Bronchial epithelial cell (primary cell): ENCODE results near the gene RPRD1A. TPM values are rescaled to one million over a fixed set of nuclear protein-coding genes. Genes with fewer than 3 reads are reported as not detected.

Source experiments
- DNase-seq: peaks from one replicate; pipeline ENCODE4 v3.0.0-alpha.2; 2010; ENCODE audit warnings: low read depth
- FAIRE-seq: peaks from 2 replicates; lab custom pipeline; 2011; peaks lifted over from hg19 to GRCh38; lab: Jason Lieb, UNC
- H3K27me3 ChIP-seq: 2 replicates; pipeline ENCODE4 v1.5.1; 2011; ENCODE audit warnings: low read length; ENCODE audit not compliant: control insufficient read depth, insufficient read depth
- H3K36me3 ChIP-seq: 2 replicates; pipeline ENCODE4 v1.5.1; 2011; ENCODE audit warnings: low read length; ENCODE audit not compliant: control insufficient read depth, insufficient read depth
- H3K4me3 ChIP-seq: 2 replicates; pipeline ENCODE4 v1.5.1; 2011; ENCODE audit warnings: mild to moderate bottlenecking, low read depth, low read length, control low read depth
- CTCF ChIP-seq: IDR thresholded peaks from 2 replicates; pipeline ENCODE4 v1.5.1; 2011; ENCODE audit warnings: mild to moderate bottlenecking, moderate library complexity, low read length, control low read depth, inconsistent platforms; ENCODE audit not compliant: insufficient read depth, severe bottlenecking
- total RNA-seq: library from RNA; depleted of rRNA; stranded (reverse); fragments of >200 nt; gene quantifications from 2 replicates; pipeline ENCODE4 v1.2.1, GENCODE V29; 2014

Gene RPRD1A
- total RNA-seq, 1 donor from 2014 or later = 77.1 TPM

GRCh38 chr18:36023336-36023735, 44.0 kb downstream of the RPRD1A start:
- no peak for TF ChIP-seq CTCF
- H3K27me3 ChIP-seq = no peaks in the 10 kb centered on the region
- no peaks in the 10 kb centered on the region for H3K36me3 ChIP-seq
- H3K4me3 ChIP-seq = no peak overlapping the region
- no peak for FAIRE-seq
- no peak for DNase-seq

- TF ChIP-seq CTCF = no peak
- DNase-seq (no peak), FAIRE-seq (no peak)
- H3K27me3 ChIP-seq = no peaks in the 10 kb centered on the region
- no peak overlapping the region for H3K4me3 ChIP-seq
- peaks cover 1% of the 10 kb centered on the region for H3K36me3 ChIP-seq
Measured at GRCh38 chr18:36020174-36020711, 47.1 kb downstream of the RPRD1A start.

- TF ChIP-seq CTCF = no peak
- H3K36me3 ChIP-seq = peaks cover 1% of the 10 kb centered on the region
- DNase-seq (no peak), FAIRE-seq (no peak)
- H3K27me3 ChIP-seq = no peaks in the 10 kb centered on the region
- no peak overlapping the region for H3K4me3 ChIP-seq
Measured at GRCh38 chr18:36017232-36017631, 50.1 kb downstream of the RPRD1A start.

GRCh38 chr18:36015629-36016028, 51.7 kb downstream of the RPRD1A start:
- no peak for TF ChIP-seq CTCF
- FAIRE-seq (no peak), DNase-seq (no peak)
- Histone ChIP-seq H3K36me3 (peaks cover 1% of the 10 kb centered on the region), H3K4me3 (no peak overlapping the region), H3K27me3 (no peaks in the 10 kb centered on the region)

- FAIRE-seq = no peak
- Histone ChIP-seq H3K27me3 (no peaks in the 10 kb centered on the region), H3K36me3 (peaks cover 1% of the 10 kb centered on the region), H3K4me3 (no peak overlapping the region)
- no peak for TF ChIP-seq CTCF
- no peak for DNase-seq
Measured at GRCh38 chr18:36012891-36013290, 54.5 kb downstream of the RPRD1A start.

GRCh38 chr18:36009214-36009613, 58.1 kb downstream of the RPRD1A start:
- TF ChIP-seq CTCF = no peak
- Histone ChIP-seq H3K4me3 (no peak overlapping the region), H3K27me3 (no peaks in the 10 kb centered on the region), H3K36me3 (no peaks in the 10 kb centered on the region)
- no peak for DNase-seq
- FAIRE-seq = no peak
